Tibial artery (tissue), 4 donors: ENCODE results near the gene DMWD.

Experiments
- DNase-seq, 2 donors: peaks; one replicate each; pipeline ENCODE4 v3.0.0-alpha.2; 2019
- H3K27ac ChIP-seq, 2 donors: fragments of 200-600 bp; sonication (generic) in 1 of 2; 1 replicate in 1 of 2; 2 replicates in 1 of 2; pipeline ENCODE4 v1.5.1; 2018 to 2019; ENCODE audit warnings: mild to moderate bottlenecking in 1 of 2
- H3K27me3 ChIP-seq, 2 donors: fragments of 200-600 bp; sonication (generic) in 1 of 2; one replicate each; pipeline versions ENCODE4 v1.5.1 to v1.6.0; 2016 to 2019
- H3K36me3 ChIP-seq, 3 donors: fragments of 200-600 bp; sonication (generic) in 2 of 3; one replicate each; pipeline ENCODE4 v1.5.1; 2016 to 2019; ENCODE audit warnings: mild to moderate bottlenecking in 2 of 3
- H3K4me1 ChIP-seq, 4 donors: fragments of 200-600 bp; sonication (generic) in 2 of 4; 1 replicate in 3 of 4; 2 replicates in 1 of 4; pipeline ENCODE4 v1.5.1; 2016 to 2019
- H3K4me3 ChIP-seq, 2 donors: fragments of 200-600 bp; sonication (generic) in 1 of 2; 1 replicate in 1 of 2; 2 replicates in 1 of 2; pipeline ENCODE4 v1.5.1; 2018 to 2019; ENCODE audit warnings: mild to moderate bottlenecking in 2 of 2
- H3K9me3 ChIP-seq, 3 donors: fragments of 200-600 bp; sonication (generic) in 1 of 3; one replicate each; pipeline ENCODE4 v1.5.1; 2016 to 2019
- CTCF ChIP-seq, 2 experiments: fragments of 200-600 bp in 1 of 2; fragments of 450-650 bp in 1 of 2; IDR thresholded peaks; one replicate each; pipeline ENCODE4 v1.5.1; 2017 to 2019; ENCODE audit warnings: antibody characterized with exemption in 2 of 2, mild to moderate bottlenecking in 1 of 2, moderate library complexity in 1 of 2
- intact Hi-C: fragments of 100-400 bp; cut with DNase I; formaldehyde crosslinking; loops from one replicate; pipeline ENCODE4 v1.15.0; 2023; ENCODE audit warnings: low total_unique reads

The DMWD gene

GRCh38 chr19:45777395-45777961 is 15.2 kb downstream of the DMWD start:
- no peak for TF ChIP-seq CTCF (IDR thresholded peaks at IDR 0.05)
- Histone ChIP-seq H3K27ac (no peak overlapping the region), H3K36me3 (peaks cover 37 to 52% (median 43%) of the 10 kb centered on the region in 3 donors), H3K4me3 (no peak overlapping the region), H3K27me3 (no peaks in the 10 kb centered on the region), H3K4me1 (peaks cover 0 to 48% (median 22%) of the 10 kb centered on the region in 4 donors), H3K9me3 (no peaks in the 10 kb centered on the region)
- intact Hi-C loops, result no loop called here
- DNase-seq, result no peak

GRCh38 chr19:45774765-45775164 is 17.9 kb downstream of the DMWD start:
- intact Hi-C loops, result no loop called here
- no peak overlapping the region for H3K27ac ChIP-seq
- no peaks in the 10 kb centered on the region for H3K27me3 ChIP-seq
- peaks cover 0 to 31% (median 22%) of the 10 kb centered on the region in 4 donors for H3K4me1 ChIP-seq
- peaks cover 44 to 65% (median 46%) of the 10 kb centered on the region in 3 donors for H3K36me3 ChIP-seq
- TF ChIP-seq CTCF (IDR thresholded peaks at IDR 0.05), result no peak
- no peak for DNase-seq
- H3K9me3 ChIP-seq, result no peaks in the 10 kb centered on the region
- H3K4me3 ChIP-seq, result no peak overlapping the region

- no peak overlapping the region for H3K4me3 ChIP-seq
- TF ChIP-seq CTCF (IDR thresholded peaks at IDR 0.05), result no peak
- no peaks in the 10 kb centered on the region for H3K27me3 ChIP-seq
- peak overlapping the region in 1 of 2 donors; percentile 95 for H3K27ac ChIP-seq
- peaks cover 0 to 17% (median 13%) of the 10 kb centered on the region in 4 donors for H3K4me1 ChIP-seq
- H3K36me3 ChIP-seq, result peaks cover 37 to 56% (median 37%) of the 10 kb centered on the region in 3 donors
- intact Hi-C loops, result no loop called here
- no peak for DNase-seq
- H3K9me3 ChIP-seq, result no peaks in the 10 kb centered on the region
These were observed 19.3 kb downstream of the DMWD start for GRCh38 chr19:45773384-45773783.

GRCh38 chr19:45772912-45773311 is 19.7 kb downstream of the DMWD start:
- intact Hi-C loops, result no loop called here

GRCh38 chr19:45772130-45772840 is 20.4 kb downstream of the DMWD start:
- H3K4me1 ChIP-seq, result peaks cover 0 to 14% (median 11%) of the 10 kb centered on the region in 4 donors
- TF ChIP-seq CTCF (IDR thresholded peaks at IDR 0.05), result no peak
- intact Hi-C loops, result no loop called here
- no peak for DNase-seq
- no peaks in the 10 kb centered on the region for H3K27me3 ChIP-seq
- peak overlapping the region; percentile 95 to 98 for H3K27ac ChIP-seq
- H3K4me3 ChIP-seq, result no peak overlapping the region
- peaks cover 26 to 45% (median 26%) of the 10 kb centered on the region in 3 donors for H3K36me3 ChIP-seq
- no peaks in the 10 kb centered on the region for H3K9me3 ChIP-seq

More at GRCh38 chr19:45772912-45773311, 19.7 kb downstream of the DMWD start:
- DNase-seq, result no peak
- Histone ChIP-seq H3K4me3 (no peak overlapping the region), H3K4me1 (peaks cover 0 to 14% (median 12%) of the 10 kb centered on the region in 4 donors), H3K36me3 (peaks cover 32 to 51% (median 33%) of the 10 kb centered on the region in 3 donors), H3K9me3 (no peaks in the 10 kb centered on the region), H3K27ac (peak overlapping the region in 1 of 2 donors; percentile 95), H3K27me3 (no peaks in the 10 kb centered on the region)
- no peak for TF ChIP-seq CTCF (IDR thresholded peaks at IDR 0.05)
